Stimulated activated CD4-positive, alpha-beta T cell treated with anti-CD3 and anti-CD28 coated beads, Interleukin-2, amount 100 ng/mL, for 24 hours (primary cell): ENCODE data around the gene ATP5MG.
"Not testable (repeated sequence)": the region's sequence is repeated elsewhere in the genome, so short reads cannot be mapped to it uniquely, and the experiment has no call there.

Experiments used
- DNase-seq, 2 donors: peaks; one replicate each; pipeline ENCODE4 v3.0.0-alpha.2; 2020

The ATP5MG gene

DNA sequence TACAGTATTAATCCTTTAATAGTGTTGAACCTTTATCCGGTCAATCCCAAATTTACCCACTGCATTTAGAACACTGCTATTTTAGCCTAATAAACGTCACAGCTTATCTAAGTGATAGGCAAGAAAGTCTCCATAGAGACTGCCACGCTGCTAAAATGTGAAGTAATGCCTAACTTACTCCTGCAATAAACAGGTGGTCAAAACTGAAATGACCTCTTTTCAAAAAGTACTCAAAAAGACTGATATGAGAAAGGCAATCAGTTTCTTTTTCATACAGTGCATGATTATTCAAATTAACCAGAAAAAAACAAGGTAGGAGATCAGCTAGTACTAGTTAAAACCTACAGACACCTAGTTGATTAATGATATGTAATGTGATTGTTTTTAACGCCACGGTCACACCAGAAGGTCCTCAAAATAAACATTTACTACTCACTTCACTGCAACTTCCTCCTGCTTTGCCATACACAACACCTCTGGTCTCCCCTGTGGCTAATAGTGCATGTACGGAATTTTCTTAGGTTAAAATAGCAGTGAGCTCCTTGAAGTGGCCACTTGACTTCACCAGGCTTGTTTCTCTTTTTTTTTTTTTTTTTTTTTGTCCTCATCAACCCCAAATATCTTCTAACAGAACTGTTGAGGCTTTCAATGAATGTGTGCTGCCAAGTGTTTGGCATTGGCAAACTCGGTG, 8.8 kb downstream of the ATP5MG start:
- no peak for DNase-seq

DNA sequence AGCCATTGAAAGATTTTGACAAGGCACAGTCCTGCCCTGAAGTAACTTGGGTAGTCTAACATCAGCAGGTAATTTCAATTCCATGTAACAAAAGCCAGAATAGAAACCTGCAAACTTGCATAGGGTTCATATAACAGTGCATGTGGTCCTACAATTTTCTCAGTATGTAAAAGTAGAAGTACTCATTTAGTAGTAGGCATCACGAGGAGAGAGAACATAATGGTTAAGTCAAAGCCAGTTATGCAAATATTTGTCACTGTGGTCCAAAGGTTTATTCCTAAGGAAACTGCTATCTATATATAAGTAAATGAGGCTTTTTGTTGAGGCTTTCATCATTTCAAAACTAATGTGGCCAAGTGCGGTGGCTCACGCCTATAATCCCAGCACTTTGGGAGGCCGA, 10.1 kb downstream of the ATP5MG start:
- no peak for DNase-seq

- DNase-seq = no peak
Observed at GRCh38 chr11:118412921-118413320, 11.5 kb downstream of the ATP5MG start.

DNA sequence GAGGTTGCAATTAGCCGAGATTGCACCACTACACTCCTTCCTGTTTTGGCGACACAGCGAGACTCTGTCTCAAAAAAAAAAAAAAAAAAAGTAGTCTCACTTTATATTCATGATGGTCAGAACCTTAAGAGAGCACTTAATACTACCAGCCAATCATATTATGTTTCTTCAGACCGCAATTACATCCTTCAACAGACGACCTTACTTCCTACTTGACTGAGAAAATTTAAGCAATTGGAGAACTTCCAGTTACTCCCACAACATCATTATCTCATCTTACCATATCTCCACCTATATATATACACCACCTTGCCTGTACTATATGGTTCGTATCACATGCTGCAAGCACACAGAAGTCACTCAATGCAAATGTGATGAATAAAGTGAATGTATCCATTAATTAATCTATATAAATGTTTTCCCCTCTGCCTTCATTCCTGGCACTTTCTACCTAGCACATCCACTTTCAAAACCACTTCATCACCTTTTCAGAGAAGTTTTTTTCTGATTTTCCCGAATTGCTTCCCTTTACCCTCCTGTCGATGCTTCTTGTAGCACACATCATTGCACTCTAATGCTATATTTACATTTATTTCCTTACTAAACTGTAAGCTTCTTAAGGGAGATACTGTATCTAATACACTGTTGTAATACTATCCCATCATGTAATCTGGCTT, 13.8 kb downstream of the ATP5MG start:
- no peak for DNase-seq

DNA sequence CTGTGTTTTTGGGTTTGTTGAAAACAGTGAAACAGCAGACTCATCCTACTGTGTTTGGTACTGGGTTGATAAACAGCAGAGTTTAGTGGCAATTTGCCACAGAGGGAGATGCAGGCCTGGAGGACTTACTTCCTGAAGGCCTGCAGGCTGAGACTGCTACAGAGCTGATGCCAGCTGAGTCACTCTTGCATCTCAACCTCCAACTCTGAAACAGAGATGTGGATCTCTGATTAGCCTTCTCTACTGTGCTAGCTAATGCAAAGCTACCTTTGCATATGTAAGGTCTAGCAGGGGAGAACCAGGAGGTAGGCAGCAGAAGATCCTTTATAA, 14.3 kb downstream of the ATP5MG start:
- peak in 1 of 2 donors; percentile 12 for DNase-seq

- not testable (repeated sequence) for DNase-seq
Observed at GRCh38 chr11:118416900-118417299, 15.5 kb downstream of the ATP5MG start.

GRCh38 chr11:118417801-118418200, 16.4 kb downstream of the ATP5MG start:
- no peak for DNase-seq

GRCh38 chr11:118418766-118419165, 17.4 kb downstream of the ATP5MG start:
- no peak for DNase-seq

GRCh38 chr11:118427707-118428106, 26.3 kb downstream of the ATP5MG start:
- DNase-seq = no peak

DNA sequence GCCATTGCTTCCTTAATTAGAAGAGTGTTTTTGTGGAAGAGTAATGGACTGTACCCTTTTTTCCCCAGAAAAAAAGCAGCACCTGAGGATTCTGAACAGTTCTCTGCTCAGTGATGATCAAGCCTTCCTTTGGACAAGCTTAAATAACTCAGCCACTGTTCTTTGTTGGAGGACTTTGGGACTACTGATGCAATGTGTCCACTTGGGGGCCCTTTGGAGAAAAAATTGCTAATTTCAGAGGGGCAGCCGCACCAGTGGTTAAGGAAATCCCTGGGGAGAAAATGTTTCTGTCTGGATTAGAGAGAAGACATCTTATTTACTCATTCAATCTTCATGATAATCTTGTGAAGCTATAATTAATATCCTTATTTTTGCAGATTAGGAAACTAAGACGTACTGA, 29.6 kb downstream of the ATP5MG start:
- DNase-seq = no peak

- no peak for DNase-seq
Observed at GRCh38 chr11:118434123-118434552, 32.7 kb downstream of the ATP5MG start.

DNA sequence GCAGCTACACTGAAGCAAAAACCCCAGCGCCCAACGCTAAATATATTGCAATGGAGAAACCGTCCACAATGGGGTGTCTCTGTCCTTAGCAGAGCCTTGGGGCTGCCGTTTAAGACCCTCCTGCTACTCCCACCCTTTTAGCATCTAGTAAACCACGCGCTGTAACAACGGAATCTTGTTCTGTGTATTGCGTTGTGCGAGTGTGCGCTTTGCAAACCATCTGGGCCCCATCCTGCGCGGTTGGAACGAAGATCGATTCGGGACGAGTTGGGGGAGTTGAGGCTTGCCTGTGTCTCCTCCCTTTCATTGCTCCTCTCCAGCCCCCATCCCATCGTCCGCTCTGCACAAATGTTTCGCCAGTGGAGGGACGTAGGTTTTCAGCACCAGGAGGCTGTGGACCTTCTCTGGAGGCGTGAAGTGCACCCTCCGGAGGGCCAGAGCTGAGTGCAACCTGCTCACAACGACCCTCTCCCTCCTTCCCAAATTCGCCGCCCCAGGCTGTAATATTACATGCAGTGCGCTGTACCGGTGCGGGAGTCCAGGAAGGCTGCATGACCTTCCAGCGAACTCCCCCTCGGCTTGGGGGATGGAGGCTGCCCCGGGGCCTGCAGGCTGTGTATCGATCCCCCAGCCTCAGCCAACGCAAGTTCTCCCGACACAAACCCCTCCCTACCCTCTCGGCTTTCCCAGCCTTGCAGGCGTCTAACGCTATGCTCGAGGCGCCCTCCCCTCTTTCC, 33.3 kb downstream of the ATP5MG start:
- peak; percentile 47 to 53 for DNase-seq

- DNase-seq = peak; percentile 69 to 72
Observed at GRCh38 chr11:118435290-118435892, 34.0 kb downstream of the ATP5MG start.

DNA sequence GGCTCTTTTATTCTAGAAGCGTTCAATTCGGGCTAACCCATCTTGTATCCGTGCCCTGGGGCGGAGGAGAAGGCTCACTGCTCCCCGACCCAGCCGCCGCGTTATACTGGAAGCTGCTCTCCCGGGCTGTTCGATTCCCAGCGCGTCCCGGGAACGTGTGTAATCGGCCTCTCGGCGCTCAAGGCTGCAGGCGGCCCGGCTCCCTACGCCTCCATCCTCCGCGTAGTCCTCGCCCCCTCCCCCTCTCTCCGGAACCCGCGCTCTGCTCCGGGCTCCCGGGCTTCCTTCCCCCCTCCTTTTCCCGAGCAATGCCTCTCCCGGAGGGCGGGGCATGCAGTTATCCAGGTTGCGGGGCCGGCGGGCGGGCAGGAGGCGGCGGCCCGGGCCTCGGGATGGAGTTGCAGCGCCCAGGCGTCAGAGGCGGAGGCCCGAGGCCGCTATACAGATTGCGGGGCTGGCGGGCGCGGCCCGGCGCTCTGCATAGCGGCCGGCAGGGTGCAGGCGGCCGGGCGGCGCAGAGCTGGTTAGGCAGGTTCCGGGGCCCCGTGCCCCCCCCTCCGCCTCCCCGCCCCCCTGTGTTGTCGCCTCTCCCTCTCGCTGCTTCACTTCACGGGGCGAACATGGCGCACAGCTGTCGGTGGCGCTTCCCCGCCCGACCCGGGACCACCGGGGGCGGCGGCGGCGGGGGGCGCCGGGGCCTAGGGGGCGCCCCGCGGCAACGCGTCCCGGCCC, 34.7 kb downstream of the ATP5MG start, which contains the start of gene KMT2A:
TSS of gene KMT2A (plus strand) at position 600 of the 732 bp plus-strand sequence. CDS start at position 621, 21 bp downstream.
- DNase-seq = peak; percentile 96 to 97

DNA sequence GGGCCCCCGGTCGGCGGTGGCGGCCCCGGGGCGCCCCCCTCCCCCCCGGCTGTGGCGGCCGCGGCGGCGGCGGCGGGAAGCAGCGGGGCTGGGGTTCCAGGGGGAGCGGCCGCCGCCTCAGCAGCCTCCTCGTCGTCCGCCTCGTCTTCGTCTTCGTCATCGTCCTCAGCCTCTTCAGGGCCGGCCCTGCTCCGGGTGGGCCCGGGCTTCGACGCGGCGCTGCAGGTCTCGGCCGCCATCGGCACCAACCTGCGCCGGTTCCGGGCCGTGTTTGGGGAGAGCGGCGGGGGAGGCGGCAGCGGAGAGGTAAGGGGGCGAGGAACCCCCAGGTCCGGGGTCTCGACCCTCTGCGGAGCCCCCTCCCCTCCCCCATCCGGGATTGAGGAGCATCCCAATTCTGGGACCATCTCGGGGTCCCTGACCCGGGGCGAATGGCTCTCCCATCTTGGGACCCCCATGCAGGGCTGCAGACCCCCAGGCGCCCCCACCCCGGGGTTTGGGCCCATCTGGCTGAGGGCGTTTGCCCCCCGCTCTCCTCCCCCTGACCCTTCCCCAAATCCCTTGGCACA, 35.3 kb downstream of the ATP5MG start:
- peak; percentile 43 to 47 for DNase-seq

GRCh38 chr11:118437208-118438125, 36.1 kb downstream of the ATP5MG start:
- DNase-seq = peak; percentile 48 to 58

GRCh38 chr11:118438314-118438931, 37.0 kb downstream of the ATP5MG start:
- peak; percentile 47 to 57 for DNase-seq

- DNase-seq = no peak
Observed at GRCh38 chr11:118439646-118440045, 38.2 kb downstream of the ATP5MG start.

GRCh38 chr11:118441770-118442275, 40.4 kb downstream of the ATP5MG start:
- no peak for DNase-seq

DNA sequence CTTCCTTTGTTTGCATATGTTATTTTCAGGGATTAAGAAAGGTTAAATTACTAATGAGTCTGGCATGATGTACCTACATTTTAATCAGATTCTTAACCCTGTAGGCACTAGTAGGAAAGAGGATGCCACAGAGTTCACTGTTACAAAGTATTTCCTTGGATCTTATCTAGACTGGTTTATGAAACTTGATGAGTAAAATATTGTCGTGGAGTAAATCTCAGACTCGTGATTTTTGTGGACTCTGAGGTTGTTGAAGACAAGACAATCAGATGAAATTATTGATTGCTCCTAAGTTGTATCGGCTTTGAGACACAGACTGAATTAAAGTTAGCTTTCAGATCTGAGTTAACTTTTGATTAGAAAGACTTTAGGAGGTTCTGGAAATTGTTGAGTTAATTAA, 40.9 kb downstream of the ATP5MG start:
- no peak for DNase-seq
